ENCODE results near the gene CHMP2B. TPM values are rescaled to one million over a fixed set of nuclear protein-coding genes. Genes with fewer than 3 reads are reported as not detected.
A peak's percentile ranks its signal among the peaks of the same experiment; 100 is the strongest.

CHMP2B gene
- total and polyA plus RNA-seq, 2 experiments from 2014 or later: 59.3 to 137 TPM

DNA sequence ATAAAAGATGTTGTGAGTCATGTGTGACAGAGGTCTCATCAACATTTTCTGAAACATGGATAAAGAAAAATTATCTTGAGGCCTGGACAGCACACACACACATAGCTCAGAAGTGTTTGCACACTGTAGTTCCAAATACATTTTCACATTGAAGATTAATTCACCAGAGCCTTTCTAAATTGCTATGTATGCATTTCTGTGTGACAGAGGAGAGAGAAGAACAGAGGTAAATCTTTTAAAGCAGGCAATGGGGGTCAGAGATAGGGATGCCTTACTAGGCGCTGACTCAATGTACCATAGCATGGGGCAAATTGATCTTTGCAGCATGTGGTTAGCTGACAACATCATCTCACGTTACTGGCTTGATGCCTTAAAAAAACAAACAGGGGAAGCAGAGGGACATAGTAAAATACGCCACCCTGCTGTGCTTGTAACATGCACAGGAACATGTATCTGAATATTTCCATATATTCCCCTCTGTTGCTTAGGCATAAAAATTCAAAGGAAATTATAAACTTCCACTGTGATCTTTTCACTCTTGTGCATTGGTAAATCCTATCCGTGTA lies 41.6 kb downstream of the CHMP2B start:
- TF ChIP-seq EZH2 (IDR thresholded peaks at IDR 0.05; ENCODE audit: insufficient read depth, poor library complexity, severe bottlenecking) (no peak), EZH2phosphoT487 (IDR thresholded peaks at IDR 0.05; ENCODE audit: insufficient read depth, low read depth) (no peak)
- Histone ChIP-seq H3K4me1 (ENCODE audit: insufficient read depth) (0 out of 2 replicates have a peak, but pooled peaks cover 4% of the 10 kb centered on the region), H2AFZ (peak overlapping the region; percentile 39; the same call in 1 of the 2 replicates), H3K9ac (no peak overlapping the region), H3K9me3 (ENCODE audit: low read depth) (no peaks in the 10 kb centered on the region), H3K4me3 (no peak overlapping the region), H3K36me3 (ENCODE audit: low read depth) (no peaks in the 10 kb centered on the region), H3F3A (ENCODE audit: insufficient read depth) (no peaks in the 10 kb centered on the region), H4K20me1 (ENCODE audit: insufficient read depth) (no peaks in the 10 kb centered on the region), H3K79me2 (ENCODE audit: insufficient read depth) (no peaks in the 10 kb centered on the region), H3K4me2 (ENCODE audit: unreplicated experiment) (no peak overlapping the region), H3K27ac (no peak overlapping the region), H3K9me2 (ENCODE audit: insufficient read depth) (no peaks in the 10 kb centered on the region), H3K27me3 (replicated peaks; ENCODE audit: insufficient read depth) (no peaks in the 10 kb centered on the region)
- 78 to 79% methylated on average over 4 of the region's 4 CpGs for WGBS, 2 experiments (ENCODE audit: low coverage in 1 of 2, low lambda C conversion rate in 2 of 2, missing lambda C conversion rate in 2 of 2)
- DNase-seq: no peak
- in situ Hi-C loops (cut with MboI): no loop called here

DNA sequence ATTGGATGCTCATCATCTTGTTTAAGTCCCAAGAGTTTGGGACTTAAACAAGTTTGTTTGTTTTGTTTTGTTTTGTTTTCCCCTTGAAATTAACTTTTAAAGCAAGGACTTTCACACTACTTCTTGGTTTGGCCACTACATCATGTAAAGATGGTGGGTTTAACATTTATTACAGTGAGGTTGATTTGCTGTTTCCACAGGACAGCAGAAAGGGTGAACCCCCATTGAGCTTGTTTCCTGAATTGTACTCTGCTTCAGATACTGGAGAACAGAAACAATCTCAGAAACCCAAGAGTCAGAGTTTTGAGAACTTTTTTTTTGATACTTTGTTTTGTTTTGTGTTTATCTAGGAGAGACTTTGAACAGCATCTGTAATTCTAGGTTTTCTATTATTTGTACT lies 42.6 kb downstream of the CHMP2B start:
- H4K20me1 ChIP-seq (ENCODE audit: insufficient read depth): no peaks in the 10 kb centered on the region
- no peaks in the 10 kb centered on the region for H3F3A ChIP-seq (ENCODE audit: insufficient read depth)
- no peaks in the 10 kb centered on the region for H3K79me2 ChIP-seq (ENCODE audit: insufficient read depth)
- no peak overlapping the region for H3K4me2 ChIP-seq (ENCODE audit: unreplicated experiment)
- in situ Hi-C loops (cut with MboI): no loop called here
- TF ChIP-seq EZH2 (IDR thresholded peaks at IDR 0.05; ENCODE audit: insufficient read depth, poor library complexity, severe bottlenecking) (no peak), EZH2phosphoT487 (IDR thresholded peaks at IDR 0.05; ENCODE audit: insufficient read depth, low read depth) (no peak)
- no peak overlapping the region for H3K27ac ChIP-seq
- no peaks in the 10 kb centered on the region for H3K27me3 ChIP-seq (replicated peaks; ENCODE audit: insufficient read depth)
- 0 out of 2 replicates have a peak, but pooled peaks cover 4% of the 10 kb centered on the region for H3K4me1 ChIP-seq (ENCODE audit: insufficient read depth)
- no peak overlapping the region for H3K4me3 ChIP-seq
- no peak for DNase-seq
- H3K9me3 ChIP-seq (ENCODE audit: low read depth): no peaks in the 10 kb centered on the region
- no peaks in the 10 kb centered on the region for H3K9me2 ChIP-seq (ENCODE audit: insufficient read depth)
- peak overlapping the region; percentile 27; the same call in 1 of the 2 replicates for H2AFZ ChIP-seq
- H3K36me3 ChIP-seq (ENCODE audit: low read depth): no peaks in the 10 kb centered on the region
- no peak overlapping the region for H3K9ac ChIP-seq

DNA sequence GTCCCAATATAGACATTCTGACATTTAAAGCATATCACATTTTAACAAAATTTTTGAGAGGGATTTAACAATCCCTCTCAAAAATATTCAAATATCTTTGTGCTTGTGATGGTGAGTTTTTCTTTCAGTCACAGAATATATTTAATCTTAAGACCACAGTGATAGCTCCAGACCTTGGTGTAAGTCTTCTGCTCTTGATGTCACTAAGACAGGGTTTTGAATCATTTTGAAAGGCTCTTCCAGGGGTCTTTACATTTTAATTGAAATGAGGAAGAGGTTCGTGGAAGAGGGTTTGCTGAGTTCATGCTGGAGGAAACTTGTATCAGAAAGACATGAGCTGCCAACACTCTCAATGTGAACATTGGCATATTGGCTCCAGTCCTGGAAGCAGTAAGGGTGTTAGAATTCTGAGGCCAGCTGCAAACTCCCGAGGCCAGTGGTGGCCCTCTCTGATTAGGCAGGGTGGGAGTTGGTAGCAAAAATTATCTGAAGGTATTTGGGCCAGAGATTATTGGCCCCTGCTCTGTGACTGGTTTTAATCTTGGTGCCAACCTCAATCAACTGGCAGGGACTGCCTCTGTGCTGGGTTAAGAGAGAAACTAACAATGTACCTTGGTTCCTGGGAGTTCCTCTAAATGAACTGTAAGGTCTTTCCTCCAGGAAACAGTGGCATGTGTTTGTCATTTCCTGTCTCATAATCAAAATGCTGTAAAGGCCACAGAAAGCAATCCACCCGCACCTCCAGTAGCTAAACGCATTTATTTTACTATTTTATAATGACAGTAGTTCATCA lies 44.0 kb downstream of the CHMP2B start:
- no peaks in the 10 kb centered on the region for H4K20me1 ChIP-seq (ENCODE audit: insufficient read depth)
- H3K27ac ChIP-seq: no peak overlapping the region
- H3K4me1 ChIP-seq (ENCODE audit: insufficient read depth): 0 out of 2 replicates have a peak, but pooled peaks cover 4% of the 10 kb centered on the region
- in situ Hi-C loops (cut with MboI): no loop called here
- H3K4me3 ChIP-seq: no peak overlapping the region
- no peaks in the 10 kb centered on the region for H3K27me3 ChIP-seq (replicated peaks; ENCODE audit: insufficient read depth)
- H2AFZ ChIP-seq: peak overlapping the region; percentile 50; the same call in 1 of the 2 replicates
- no peaks in the 10 kb centered on the region for H3F3A ChIP-seq (ENCODE audit: insufficient read depth)
- no peak overlapping the region for H3K9ac ChIP-seq
- no peak for DNase-seq
- H3K4me2 ChIP-seq (ENCODE audit: unreplicated experiment): no peak overlapping the region
- no peaks in the 10 kb centered on the region for H3K36me3 ChIP-seq (ENCODE audit: low read depth)
- TF ChIP-seq EZH2 (IDR thresholded peaks at IDR 0.05; ENCODE audit: insufficient read depth, poor library complexity, severe bottlenecking) (no peak), EZH2phosphoT487 (IDR thresholded peaks at IDR 0.05; ENCODE audit: insufficient read depth, low read depth) (no peak)
- no peaks in the 10 kb centered on the region for H3K9me2 ChIP-seq (ENCODE audit: insufficient read depth)
- H3K9me3 ChIP-seq (ENCODE audit: low read depth): no peaks in the 10 kb centered on the region
- WGBS, 2 experiments (ENCODE audit: low coverage in 1 of 2, low lambda C conversion rate in 2 of 2, missing lambda C conversion rate in 2 of 2): 65 to 73% methylated on average over 4 of the region's 4 CpGs
- no peaks in the 10 kb centered on the region for H3K79me2 ChIP-seq (ENCODE audit: insufficient read depth)

DNA sequence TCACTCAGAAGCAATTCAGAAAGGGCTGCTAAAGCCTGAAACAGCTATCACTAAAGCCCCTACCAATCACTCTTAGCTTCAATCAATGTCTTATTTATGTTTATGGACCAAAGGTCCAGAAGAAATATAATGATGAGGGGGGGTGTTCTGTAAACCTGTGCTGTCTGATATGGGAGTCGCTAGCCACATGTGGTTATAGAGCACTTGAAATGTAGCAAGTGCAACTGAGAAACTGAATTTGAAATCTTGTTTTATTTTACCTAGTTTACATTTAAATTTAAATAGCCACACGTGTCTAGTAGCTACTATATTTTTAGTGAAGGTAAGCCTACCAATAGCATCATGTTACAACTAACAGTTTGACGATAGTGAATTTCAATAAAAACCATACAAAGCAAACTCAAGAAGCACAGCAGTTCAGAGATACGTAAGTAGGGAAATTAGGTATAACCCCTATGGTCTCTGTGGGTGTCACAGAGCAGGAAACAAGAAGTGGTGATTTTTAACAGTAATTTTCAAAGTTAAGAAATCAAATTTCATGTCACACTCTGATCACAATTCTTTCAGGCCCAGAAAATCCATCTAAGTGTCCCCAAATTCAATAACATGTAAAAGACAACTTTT lies 45.7 kb downstream of the CHMP2B start:
- no peaks in the 10 kb centered on the region for H3K27me3 ChIP-seq (replicated peaks; ENCODE audit: insufficient read depth)
- WGBS, 2 experiments (ENCODE audit: low coverage in 1 of 2, low lambda C conversion rate in 2 of 2, missing lambda C conversion rate in 2 of 2): 88 to 90% methylated on average over 4 of the region's 4 CpGs
- H2AFZ ChIP-seq: no peak overlapping the region
- no peak for DNase-seq
- H3K9me3 ChIP-seq (ENCODE audit: low read depth): no peaks in the 10 kb centered on the region
- H3K36me3 ChIP-seq (ENCODE audit: low read depth): no peaks in the 10 kb centered on the region
- no peaks in the 10 kb centered on the region for H3K79me2 ChIP-seq (ENCODE audit: insufficient read depth)
- H3K9me2 ChIP-seq (ENCODE audit: insufficient read depth): no peaks in the 10 kb centered on the region
- 0 out of 2 replicates have a peak, but pooled peaks cover 4% of the 10 kb centered on the region for H3K4me1 ChIP-seq (ENCODE audit: insufficient read depth)
- no peak overlapping the region for H3K4me3 ChIP-seq
- no peaks in the 10 kb centered on the region for H4K20me1 ChIP-seq (ENCODE audit: insufficient read depth)
- no peak overlapping the region for H3K27ac ChIP-seq
- in situ Hi-C loops (cut with MboI): no loop called here
- H3K4me2 ChIP-seq (ENCODE audit: unreplicated experiment): no peak overlapping the region
- H3F3A ChIP-seq (ENCODE audit: insufficient read depth): no peaks in the 10 kb centered on the region
- TF ChIP-seq EZH2phosphoT487 (IDR thresholded peaks at IDR 0.05; ENCODE audit: insufficient read depth, low read depth) (no peak), EZH2 (IDR thresholded peaks at IDR 0.05; ENCODE audit: insufficient read depth, poor library complexity, severe bottlenecking) (no peak)
- H3K9ac ChIP-seq: no peak overlapping the region

Measured in GM23248 (cell line).